ENCODE measurements around the gene KCNK15. TPM values are rescaled to one million over a fixed set of nuclear protein-coding genes. Genes with fewer than 3 reads are reported as not detected.

KCNK15 gene
- total RNA-seq, 1 donor from 2014 or later = 0.35 TPM

DNA sequence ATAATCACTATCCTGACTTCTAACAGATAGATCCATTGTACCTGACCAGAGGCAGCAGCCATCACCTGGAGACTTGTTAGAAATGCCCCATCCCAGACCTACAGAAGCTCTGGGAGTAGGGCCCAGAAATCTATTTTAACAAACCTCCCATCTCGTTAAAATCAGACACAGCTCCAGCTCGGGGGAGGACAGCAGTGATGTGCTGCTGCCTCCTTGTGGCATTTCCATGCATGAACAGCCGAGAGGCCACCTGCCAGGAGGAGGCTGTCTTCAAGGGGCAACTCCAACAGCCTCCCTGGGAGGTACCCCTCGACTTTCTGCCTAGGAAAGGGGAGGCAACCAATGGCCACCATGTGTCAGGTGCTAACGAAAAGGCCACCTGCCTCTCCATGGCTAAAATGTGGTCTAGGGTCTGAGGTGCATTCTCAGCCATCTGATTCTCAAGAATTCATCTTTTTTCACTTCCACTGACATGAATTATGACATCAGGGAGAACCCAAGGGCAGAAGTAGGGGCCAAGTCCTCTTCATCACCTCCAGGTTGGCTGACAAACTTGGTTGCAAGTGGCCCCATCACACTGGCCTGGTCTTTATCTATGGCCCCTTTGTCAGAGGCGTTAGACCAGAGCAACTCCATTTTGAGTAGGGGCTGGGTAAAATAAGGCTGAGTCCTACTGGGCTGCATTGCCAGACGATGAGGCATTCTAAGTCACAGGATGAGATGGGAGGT, 12.2 kb upstream of the KCNK15 start:
- no peak for DNase-seq (ENCODE audit: extremely low read depth, low read depth, low spot score)

DNA sequence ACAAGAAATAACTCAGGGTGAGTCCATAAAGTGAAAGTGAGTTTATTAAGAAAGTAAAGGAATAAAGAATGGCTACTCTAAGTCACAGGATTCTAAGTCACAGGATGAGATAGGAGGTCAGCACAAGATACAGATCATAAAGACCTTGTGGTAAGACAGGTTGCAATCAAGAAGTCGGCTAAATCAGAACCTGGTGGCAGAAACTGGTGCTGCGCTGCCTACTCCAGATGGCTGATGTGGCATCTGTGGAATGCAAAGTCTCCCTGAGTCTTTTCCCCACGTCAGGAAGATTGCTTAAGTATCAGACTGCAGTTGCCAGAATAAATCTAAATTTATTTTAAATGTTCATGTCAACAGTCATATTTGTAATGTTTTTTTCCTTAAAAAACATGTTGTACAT, 10.7 kb upstream of the KCNK15 start:
- DNase-seq (ENCODE audit: extremely low read depth, low read depth, low spot score) = no peak

DNA sequence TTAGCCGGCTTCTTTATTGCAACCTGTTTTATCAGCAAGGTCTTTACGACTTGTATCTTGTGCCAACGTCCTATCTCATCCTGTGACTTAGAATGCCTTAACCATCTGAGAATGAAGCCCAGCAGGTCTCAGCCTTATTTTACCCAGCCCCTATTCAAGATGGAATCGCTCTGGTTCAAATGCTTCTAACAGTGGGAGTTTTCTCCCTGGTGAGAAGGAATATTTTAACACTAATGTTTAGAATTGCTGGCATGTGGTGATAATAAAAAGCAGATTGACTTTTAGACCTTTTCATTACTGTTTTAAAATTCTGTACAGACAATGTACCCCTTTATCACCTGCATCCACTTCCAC, 9.9 kb upstream of the KCNK15 start:
- no peak for DNase-seq (ENCODE audit: extremely low read depth, low read depth, low spot score)

DNA sequence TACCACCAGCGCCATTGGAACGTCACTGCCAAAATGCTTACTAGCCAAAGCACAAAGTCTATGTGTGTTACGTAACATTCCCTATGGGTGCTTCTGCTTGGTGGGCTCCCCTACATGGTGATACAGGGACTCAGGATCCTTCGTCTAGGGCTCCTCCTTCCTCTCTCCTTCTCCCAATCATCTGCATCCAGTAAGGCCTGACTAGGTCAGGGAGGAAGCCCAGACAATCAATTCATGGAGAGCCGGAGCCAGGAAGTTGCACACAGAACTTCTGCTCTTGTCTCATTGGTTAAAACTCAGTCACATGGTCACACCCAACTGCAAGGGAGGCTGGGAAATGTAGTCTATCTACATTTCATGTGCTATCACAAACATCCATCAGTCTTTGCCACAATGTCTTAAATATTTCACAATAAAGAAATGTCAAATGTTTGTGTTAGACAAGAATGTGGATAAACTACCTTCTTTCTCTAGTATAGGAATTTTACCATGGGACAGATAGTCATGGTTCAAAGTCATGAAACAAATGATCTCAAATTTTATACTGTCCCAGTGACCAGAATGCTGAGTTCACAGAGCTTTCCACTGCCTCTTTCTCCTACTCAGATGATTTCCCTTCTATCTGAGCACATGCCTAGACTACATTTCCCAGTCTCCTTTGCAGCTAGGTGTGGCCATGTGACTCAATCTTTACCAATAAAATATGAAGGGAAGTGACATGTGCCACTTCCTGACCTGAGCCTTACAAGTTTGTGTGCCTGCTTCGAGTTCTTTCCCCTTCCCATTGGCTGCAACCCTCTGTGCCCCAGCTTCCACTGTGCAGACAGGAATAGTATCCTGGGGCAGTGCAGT, 9.3 kb upstream of the KCNK15 start:
- peak; percentile 74 for DNase-seq (ENCODE audit: extremely low read depth, low read depth, low spot score)

DNA sequence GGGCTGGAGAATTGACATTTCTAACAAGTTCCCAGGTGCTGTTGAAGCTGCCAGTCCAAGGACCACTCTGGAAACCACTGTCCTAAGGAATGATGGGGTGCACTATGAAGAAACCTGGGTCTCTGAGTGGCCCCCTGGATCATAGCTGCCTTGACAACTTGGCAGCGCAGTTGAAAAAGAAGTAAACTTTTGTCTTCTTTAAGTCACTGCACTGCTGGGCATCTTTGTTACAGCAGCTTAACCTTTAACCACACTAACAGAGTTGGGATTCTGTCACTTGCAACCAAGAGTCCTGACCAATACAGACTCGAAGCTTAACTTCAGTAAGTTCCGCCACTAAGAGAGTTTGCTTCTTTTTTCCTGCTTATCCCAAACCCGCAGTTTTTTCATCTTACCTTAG, 8.5 kb upstream of the KCNK15 start:
- DNase-seq (ENCODE audit: extremely low read depth, low read depth, low spot score) = no peak

DNA sequence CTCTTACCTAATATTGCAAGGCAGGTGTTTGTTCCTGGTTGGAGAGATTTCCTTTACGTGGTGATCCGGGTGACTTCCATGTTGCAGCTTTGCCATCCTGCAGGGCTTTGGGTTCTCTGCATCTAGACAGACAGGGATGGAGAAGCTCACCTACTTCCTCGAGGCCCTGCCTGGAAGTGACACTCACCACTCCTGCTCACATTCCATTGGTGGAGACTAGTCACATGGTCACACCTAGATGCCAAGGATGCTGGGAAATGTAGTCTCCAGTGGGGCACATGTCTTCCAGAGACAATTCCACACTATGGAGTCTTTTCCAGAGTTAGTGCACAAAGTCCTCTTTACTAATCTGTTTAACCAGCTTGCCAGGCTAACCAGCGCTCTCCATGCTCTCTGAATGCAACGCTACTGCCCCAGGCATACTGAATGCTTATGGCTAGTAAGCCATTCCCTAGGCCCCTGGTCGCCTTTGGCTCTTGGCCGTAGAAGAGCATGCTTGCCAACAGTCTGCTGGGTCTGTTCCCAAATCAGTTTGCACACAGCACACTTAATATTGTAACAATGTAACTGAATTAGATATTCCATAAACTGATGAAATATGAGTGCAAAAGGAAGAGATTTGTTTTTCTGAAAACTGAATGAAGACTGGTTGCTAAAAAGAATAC, 6.7 kb upstream of the KCNK15 start:
- no peak for DNase-seq (ENCODE audit: extremely low read depth, low read depth, low spot score)

DNA sequence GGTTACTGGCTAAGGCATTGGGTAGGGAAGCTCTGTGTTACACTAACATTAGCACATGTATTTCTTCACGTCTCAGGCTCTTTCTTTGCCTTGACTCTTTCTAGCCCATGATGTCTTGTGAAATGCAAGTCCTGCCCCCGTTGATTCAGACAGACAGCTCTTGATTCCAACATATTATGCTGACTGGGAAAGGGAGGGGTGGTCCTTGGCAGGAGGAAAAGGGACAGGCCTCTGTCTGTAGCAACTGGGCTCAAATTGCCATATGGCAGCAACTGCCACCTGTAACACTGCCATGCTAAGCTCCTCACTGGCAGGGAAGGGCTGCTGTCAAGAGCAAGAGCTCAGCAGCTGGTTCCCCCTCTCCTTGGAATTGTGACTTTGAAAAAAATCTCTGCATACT, 5.7 kb upstream of the KCNK15 start:
- DNase-seq (ENCODE audit: extremely low read depth, low read depth, low spot score) = no peak

DNA sequence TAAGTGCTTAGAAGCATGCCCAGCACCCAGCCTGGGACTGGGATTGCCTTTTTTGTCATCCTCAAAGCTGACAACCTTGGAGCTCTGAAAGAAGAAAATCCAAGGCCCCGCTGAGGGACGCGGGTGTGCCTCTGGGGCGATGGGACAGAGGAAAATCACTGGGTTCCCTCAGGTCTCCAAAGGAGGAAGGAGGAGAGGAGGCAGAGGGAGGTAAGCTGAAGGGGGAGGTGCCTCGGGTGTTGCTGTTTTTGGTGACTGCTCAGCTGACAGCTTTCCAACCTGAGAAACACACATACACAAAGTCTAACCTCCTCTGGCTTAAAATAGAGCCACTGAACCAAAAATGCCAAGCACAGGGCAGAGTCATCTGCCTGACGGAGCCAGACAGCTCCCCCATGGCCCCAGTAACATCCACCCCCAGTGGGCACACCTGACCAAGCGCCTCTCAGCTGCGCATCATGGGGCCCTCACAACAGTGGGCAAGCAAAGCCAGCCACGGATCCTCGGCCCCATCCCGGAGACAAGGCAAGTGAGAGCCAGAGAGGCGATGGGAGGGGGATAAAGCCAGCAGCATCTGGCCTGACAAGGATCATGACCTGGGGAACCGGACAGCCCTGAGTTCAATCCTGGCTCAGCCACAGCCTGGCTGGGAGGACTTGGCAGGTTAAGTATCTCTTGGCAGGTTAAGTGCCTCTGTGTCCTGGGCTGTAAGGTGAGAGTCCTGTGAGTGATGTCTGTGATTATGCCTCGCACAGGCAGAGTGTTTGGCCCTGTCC, 3.2 kb upstream of the KCNK15 start:
- no peak for DNase-seq (ENCODE audit: extremely low read depth, low read depth, low spot score)

DNA sequence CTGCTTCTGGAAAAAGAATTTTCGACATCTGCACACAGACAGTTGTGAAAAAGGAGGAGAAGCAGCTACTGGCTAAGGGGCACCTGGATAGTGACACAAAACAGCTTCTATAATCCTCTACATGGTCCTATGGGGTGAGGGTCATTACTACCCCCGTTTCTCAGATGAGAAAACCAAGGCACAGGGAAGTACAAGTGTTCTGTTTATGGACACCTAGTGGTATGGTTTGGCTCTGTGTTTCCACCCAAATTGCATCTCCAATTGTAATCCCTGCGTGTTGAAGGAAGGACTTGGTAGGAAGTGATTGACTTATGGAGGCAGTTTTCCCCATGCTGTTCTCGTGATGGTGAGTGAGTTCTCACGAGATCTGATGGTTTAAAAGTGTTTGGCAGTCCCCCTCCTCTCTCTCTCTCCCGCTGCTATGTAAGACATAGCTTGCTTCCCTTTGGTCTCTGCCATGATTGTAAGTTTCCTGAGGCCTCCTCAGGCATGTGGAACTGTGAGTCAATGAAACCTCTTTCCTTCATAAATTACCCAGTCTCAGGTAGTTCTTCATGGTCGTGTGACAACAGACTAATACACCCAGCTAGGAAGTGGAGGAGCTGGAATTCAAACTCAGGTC, 2.5 kb upstream of the KCNK15 start:
- DNase-seq (ENCODE audit: extremely low read depth, low read depth, low spot score) = no peak

DNA sequence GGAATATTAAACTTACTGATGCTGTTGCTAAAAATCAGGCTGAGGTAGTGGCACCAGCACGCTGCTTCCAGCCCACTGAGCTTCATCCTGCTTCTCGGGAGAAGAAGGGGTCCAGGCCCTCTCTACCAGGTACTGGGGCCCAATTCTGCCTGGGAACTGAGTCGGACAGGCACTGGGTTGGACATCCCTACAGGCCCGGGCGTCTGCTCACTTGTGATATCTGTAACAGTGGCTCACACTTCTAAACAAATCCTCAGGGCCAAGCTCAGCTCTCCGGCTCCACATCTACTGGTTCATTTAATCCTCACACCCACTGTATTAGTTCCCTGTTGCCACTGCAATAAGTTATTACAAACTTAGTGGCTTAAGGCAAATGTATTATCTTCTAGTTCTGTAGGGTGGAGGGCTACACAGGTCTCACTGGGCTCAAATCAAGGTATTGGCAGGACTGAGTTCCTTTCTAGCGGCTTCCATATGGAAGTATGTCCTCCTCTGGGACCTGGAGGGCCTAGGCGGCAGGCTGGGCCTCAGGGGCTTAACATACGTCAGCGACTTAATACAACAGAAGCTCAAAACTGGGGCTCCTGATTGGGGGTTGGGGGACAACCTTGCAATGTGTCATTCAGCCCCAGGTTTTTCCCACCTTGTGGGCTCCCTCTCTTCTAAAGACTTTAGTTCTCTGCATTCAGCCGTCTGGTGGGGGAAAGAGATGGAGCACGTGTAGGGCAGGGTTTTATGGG, 1.6 kb upstream of the KCNK15 start:
- DNase-seq (ENCODE audit: extremely low read depth, low read depth, low spot score) = no peak

DNA sequence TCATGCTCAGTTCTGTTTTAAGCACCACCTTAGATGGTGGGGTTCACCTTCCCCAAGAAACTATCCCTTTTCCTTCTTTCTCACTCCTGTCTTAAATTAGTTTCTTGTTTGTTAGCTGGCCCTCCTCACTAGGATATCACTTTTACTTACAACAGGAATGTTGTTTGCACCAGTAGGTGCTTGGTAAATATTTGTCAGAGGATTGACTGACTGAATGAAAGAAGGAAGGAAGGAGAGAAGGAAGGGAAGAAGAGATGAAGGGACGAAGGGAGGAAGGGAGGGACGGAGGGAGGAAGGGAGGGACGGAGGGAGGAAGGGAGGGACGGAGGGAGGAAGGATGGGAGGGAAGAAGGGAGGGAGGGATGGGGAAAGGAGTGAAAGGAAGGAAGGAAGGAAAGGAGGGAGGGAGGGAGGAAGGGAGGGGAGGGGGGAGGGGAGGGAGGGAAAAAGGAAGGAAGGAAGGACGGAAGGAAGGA, 505 bp upstream of the KCNK15 start:
- DNase-seq (ENCODE audit: extremely low read depth, low read depth, low spot score) = no peak

DNA sequence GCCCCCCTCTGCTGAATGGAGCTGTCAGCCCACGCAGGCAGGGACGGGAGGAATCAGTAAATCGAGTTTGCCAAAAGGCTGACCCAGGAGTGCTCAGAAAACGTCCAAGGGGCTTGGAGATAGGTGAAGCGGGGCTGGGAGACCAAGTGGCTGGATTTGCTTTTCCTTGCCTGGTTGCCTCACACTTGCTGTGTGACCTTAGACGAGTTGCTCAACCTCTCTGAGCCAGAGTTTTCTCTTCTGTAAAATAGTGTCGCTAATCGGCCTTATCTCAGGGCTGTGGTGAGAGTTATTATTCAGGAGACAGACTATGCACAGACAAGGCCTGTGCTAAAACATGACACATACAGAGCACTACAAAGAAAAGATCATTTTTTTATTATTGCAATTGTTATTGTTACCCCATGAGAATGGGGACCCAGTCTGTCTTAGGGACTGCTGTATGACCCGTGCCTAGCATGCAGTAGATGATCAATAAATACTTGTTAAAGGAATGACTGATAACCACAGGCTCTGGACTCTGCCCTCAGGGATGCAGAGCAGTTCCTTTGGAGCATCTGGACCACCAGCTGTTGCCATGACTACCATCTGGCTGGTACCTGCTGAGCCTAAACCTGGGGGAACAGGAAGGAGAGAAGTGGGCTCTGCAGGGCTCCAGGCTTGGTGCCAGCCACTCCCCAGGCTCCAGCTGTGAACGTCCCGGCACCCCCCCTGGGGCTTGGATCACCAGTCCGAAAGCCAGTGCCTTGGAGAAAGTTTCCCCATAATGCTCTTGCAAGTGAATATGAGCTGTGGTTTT, 901 bp downstream of the KCNK15 start:
- no peak for DNase-seq (ENCODE audit: extremely low read depth, low read depth, low spot score)

DNA sequence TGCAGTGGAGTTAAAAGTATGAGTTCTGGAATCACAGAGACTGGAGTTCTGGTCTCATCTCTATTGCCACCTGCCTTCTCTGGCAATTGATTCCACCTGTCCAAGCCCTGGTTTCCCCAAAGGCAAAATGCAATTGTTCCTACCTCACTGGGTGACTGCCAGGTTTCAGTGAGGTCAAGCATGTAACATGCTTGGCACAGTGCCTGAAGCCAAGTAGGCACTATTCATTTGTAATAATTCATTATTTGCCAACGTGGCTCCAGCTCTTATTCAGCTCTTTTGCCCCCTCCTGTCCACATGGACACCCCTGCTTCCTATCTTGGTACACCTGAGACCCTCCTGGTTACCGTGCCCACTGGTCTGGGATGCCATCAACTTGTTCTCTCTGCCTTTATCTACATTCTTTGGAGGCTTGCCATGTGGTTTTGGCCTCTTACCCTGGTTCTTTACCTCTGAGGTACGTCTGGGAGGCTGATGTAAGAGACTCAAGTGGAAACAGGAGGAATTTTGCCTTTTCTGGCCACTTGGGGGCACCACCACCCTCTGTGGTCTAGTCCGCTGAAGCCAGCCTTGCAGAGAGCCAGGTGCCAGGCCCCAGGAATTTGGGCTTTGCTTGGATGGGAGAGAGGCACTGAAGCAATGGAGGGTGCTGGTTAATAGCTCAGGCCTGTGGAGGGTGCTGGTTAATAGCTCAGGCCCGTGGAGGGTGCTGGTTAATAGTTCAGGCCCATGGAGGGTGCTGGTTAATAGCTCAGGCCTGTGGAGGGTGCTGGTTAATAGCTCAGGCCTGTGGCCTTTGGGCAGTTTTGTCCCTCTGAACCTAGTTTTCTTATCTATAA, 1.7 kb downstream of the KCNK15 start:
- DNase-seq (ENCODE audit: extremely low read depth, low read depth, low spot score) = no peak

DNA sequence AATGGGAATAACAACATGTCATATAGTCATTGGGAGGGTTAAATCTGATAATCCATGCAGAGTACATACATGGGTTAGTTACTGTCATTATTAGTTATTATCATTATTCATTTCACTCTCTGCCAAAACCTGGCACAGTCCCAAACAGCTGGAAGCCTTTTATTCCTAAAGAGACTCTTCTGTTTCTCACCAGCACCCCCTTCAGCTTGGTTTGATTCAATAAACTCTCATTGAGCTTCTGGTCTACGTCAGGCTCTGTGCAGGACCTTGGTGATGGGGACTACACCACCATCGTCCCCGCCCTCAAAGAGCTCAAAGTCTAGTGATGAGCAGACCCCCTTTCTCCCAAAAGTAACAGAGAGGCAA, 2.3 kb downstream of the KCNK15 start:
- no peak for DNase-seq (ENCODE audit: extremely low read depth, low read depth, low spot score)

DNA sequence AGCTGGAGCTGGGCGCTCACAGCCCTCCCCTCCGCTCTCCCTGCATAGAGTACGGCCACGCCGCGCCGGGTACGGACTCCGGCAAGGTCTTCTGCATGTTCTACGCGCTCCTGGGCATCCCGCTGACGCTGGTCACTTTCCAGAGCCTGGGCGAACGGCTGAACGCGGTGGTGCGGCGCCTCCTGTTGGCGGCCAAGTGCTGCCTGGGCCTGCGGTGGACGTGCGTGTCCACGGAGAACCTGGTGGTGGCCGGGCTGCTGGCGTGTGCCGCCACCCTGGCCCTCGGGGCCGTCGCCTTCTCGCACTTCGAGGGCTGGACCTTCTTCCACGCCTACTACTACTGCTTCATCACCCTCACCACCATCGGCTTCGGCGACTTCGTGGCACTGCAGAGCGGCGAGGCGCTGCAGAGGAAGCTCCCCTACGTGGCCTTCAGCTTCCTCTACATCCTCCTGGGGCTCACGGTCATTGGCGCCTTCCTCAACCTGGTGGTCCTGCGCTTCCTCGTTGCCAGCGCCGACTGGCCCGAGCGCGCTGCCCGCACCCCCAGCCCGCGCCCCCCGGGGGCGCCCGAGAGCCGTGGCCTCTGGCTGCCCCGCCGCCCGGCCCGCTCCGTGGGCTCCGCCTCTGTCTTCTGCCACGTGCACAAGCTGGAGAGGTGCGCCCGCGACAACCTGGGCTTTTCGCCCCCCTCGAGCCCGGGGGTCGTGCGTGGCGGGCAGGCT, 4.6 kb downstream of the KCNK15 start:
- DNase-seq (ENCODE audit: extremely low read depth, low read depth, low spot score) = no peak

DNA sequence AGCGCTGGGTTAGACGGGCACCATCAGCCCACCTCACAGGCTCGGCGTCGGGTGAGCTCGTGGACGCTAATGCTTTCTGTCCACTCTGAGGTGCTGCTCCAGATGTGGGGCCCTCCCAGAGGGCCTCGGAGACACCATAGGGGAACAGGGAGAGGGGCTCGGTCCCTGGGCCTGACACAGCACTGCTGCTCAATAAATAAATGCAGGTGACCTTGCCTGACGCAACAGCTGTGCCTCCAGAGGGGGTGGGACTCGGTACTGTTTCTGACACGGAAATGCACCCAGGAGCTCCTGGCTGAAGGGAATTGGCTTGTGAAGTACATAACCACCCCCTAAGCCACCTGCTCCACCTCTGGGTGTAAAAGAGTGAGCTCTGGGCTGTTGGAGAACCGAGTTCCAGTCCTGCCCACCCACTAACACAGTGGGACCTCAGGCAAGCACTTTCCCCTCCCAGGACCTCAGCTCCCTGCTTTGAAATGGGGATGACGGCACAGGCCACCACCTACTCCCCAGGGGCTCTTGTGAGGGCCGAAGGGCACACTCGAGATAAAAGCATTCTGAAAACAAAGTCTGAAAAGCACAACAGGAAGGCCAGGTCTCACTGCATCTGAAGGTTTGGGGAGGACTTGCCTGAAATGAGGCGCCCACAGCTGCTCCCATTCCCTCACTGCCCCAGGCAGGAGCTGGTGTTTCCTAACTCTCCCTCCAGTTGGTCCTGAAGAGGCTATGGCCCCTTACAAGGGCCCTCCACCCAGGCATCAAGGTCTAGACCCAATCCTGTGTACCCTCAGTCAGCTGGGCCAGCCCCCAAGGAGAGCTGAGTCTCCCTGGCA, 6.7 kb downstream of the KCNK15 start:
- DNase-seq (ENCODE audit: extremely low read depth, low read depth, low spot score) = no peak

DNA sequence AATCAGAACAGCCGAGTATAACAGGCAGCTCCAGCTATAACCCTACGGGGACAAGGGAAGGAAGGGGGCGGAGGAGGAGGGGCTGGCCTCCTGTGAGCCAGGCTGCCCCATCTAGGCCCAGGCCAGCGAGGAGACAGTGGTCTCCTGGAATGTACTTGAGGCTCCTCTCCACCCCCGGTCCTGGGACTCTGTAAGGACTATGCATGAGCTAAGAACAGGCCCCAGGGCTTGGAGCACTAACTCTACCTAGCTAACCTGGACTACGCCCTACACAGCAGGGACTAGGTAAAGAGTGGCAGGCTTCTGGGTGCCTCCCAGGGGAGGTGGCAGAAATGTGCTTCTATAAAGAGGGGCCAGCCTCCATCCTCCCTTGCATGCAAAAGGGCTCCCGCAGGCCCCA, 8.9 kb downstream of the KCNK15 start:
- DNase-seq (ENCODE audit: extremely low read depth, low read depth, low spot score) = no peak
